Nephron (organoid): ENCODE measurements around the gene KRT85.

Experiments
- H3K27ac Mint-ChIP-seq, 3 experiments: 2 replicates each; pipeline ENCODE4 v1.8.0; 2020; ENCODE audit warnings: mixed read lengths in 3 of 3, mild to moderate bottlenecking in 2 of 3, moderate library complexity in 1 of 3
- H3K27me3 Mint-ChIP-seq: 2 replicates; pipeline ENCODE4 v1.8.0; 2021; ENCODE audit warnings: low read depth, mild to moderate bottlenecking, moderate library complexity, mixed read lengths
- H3K36me3 Mint-ChIP-seq: 2 replicates; pipeline ENCODE4 v1.8.0; 2020; ENCODE audit warnings: low read depth, mixed read lengths
- H3K4me1 Mint-ChIP-seq: 2 replicates; pipeline ENCODE4 v1.8.0; 2020; ENCODE audit warnings: mixed read lengths
- H3K4me3 Mint-ChIP-seq, 3 experiments: 2 replicates each; pipeline ENCODE4 v1.8.0; 2020; ENCODE audit warnings: mild to moderate bottlenecking in 3 of 3, mixed read lengths in 3 of 3, moderate library complexity in 2 of 3
- H3K9me3 Mint-ChIP-seq: 2 replicates; pipeline ENCODE4 v1.8.0; 2020; ENCODE audit warnings: mixed read lengths
- TF ChIP-seq, protein P1 (sequence below), 3 experiments: fragments of 200-600 bp; sonication (generic); IDR thresholded peaks; one replicate each; pipeline ENCODE4 v1.5.0; 2021; ENCODE audit warnings: antibody characterized with exemption in 3 of 3; ENCODE audit not compliant: unreplicated experiment in 3 of 3

KRT85 gene

GRCh38 chr12:52344111-52344510 is 23.2 kb downstream of the KRT85 start:
- H3K27ac Mint-ChIP-seq: no peak overlapping the region
- peaks cover 22% of the 10 kb centered on the region for H3K27me3 Mint-ChIP-seq
- no peaks in the 10 kb centered on the region for H3K36me3 Mint-ChIP-seq
- TF ChIP-seq, protein P1, sequence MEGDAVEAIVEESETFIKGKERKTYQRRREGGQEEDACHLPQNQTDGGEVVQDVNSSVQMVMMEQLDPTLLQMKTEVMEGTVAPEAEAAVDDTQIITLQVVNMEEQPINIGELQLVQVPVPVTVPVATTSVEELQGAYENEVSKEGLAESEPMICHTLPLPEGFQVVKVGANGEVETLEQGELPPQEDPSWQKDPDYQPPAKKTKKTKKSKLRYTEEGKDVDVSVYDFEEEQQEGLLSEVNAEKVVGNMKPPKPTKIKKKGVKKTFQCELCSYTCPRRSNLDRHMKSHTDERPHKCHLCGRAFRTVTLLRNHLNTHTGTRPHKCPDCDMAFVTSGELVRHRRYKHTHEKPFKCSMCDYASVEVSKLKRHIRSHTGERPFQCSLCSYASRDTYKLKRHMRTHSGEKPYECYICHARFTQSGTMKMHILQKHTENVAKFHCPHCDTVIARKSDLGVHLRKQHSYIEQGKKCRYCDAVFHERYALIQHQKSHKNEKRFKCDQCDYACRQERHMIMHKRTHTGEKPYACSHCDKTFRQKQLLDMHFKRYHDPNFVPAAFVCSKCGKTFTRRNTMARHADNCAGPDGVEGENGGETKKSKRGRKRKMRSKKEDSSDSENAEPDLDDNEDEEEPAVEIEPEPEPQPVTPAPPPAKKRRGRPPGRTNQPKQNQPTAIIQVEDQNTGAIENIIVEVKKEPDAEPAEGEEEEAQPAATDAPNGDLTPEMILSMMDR (IDR thresholded peaks at IDR 0.05; ENCODE audit: unreplicated experiment in 3 of 3): no peak
- peaks cover 3% of the 10 kb centered on the region for H3K9me3 Mint-ChIP-seq
- H3K4me3 Mint-ChIP-seq: no peak overlapping the region
- peaks cover 28% of the 10 kb centered on the region for H3K4me1 Mint-ChIP-seq

GRCh38 chr12:52343550-52343949 is 23.7 kb downstream of the KRT85 start:
- no peak overlapping the region for H3K27ac Mint-ChIP-seq
- H3K4me3 Mint-ChIP-seq: no peak overlapping the region
- TF ChIP-seq, protein P1 (IDR thresholded peaks at IDR 0.05; ENCODE audit: unreplicated experiment in 3 of 3): no peak
- H3K36me3 Mint-ChIP-seq: no peaks in the 10 kb centered on the region
- H3K9me3 Mint-ChIP-seq: peaks cover 3% of the 10 kb centered on the region
- peaks cover 22% of the 10 kb centered on the region for H3K4me1 Mint-ChIP-seq
- H3K27me3 Mint-ChIP-seq: peaks cover 22% of the 10 kb centered on the region

DNA sequence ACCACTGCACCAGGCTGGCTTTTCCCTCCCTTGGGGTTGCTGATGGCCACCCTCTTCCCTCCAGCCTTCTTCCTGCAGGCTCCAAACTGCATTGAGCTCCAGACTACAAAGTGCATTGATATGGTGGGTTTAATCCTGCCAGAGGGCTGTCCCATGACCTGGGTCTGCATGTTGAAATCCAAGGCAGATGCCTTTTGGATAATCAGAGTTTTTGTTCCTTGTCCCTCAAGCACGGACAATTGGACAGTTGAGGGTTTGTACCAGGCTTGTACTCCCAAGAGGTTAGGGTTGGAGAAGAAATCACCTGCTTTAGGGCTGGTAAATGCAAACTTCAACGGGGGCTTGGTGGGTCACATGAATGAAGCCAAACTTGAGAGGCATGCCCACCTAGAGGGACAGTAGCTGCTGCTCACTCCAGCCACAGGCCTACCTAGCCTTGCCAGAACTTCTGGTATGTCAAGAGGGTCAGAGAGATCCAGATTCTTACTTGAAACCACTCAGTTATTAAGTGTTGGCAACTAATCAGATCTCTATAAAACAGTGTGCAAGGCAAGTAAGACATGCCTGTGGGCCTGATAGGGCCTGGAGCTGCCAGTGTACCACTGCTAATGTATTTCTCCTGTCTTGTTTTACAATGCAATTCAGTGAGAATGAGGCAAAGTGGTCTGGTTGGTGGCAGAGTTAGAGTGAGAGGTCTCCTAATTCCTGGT is 24.3 kb downstream of the KRT85 start:
- H3K4me3 Mint-ChIP-seq: no peak overlapping the region
- no peaks in the 10 kb centered on the region for H3K36me3 Mint-ChIP-seq
- H3K27ac Mint-ChIP-seq: no peak overlapping the region
- peaks cover 22% of the 10 kb centered on the region for H3K27me3 Mint-ChIP-seq
- TF ChIP-seq, protein P1 (IDR thresholded peaks at IDR 0.05; ENCODE audit: unreplicated experiment in 3 of 3): no peak
- H3K9me3 Mint-ChIP-seq: peaks cover 3% of the 10 kb centered on the region
- peaks cover 16% of the 10 kb centered on the region for H3K4me1 Mint-ChIP-seq

- peaks cover 8% of the 10 kb centered on the region for H3K9me3 Mint-ChIP-seq
- no peak overlapping the region for H3K4me3 Mint-ChIP-seq
- H3K27ac Mint-ChIP-seq: no peak overlapping the region
- H3K27me3 Mint-ChIP-seq: peaks cover 22% of the 10 kb centered on the region
- H3K4me1 Mint-ChIP-seq: no peaks in the 10 kb centered on the region
- TF ChIP-seq, protein P1 (IDR thresholded peaks at IDR 0.05; ENCODE audit: unreplicated experiment in 3 of 3): no peak
- no peaks in the 10 kb centered on the region for H3K36me3 Mint-ChIP-seq
Observed at GRCh38 chr12:52341066-52341580, 26.2 kb downstream of the KRT85 start.

DNA sequence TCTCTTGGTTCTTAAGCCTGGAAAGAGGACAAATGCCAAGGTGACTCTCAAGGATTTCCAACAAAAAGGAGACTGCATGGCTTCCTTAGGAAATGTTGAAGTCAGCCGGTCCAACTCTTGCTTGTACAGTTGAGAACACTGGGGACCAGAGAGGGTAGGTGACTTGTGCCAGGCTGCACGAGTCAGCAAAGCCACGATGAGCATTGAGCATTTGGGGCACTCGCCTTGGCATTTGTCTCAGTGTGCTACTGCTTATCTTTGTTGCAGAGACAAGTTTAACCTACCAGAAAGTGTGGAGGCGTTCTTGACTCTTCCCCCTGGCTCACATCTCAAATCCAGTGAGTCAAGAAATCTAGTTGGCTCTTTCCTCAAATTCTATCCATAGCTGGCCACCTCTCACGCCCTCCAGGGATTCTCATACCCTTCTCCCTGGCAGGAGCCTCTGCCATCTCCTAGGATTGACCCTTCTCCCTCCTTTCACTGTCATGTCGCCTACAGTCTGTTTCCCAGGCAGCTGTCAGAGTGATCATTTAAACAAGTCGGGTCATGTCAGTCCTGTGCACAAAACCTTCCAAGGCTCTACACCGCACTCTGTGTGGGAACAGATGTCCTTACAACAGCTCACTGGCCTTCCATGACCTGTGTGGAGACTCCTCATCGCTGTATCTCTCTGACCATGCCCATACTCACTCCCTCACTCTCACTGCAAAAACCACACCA is 28.9 kb downstream of the KRT85 start:
- TF ChIP-seq, protein P1 (IDR thresholded peaks at IDR 0.05; ENCODE audit: unreplicated experiment in 3 of 3): no peak
- Mint-ChIP-seq H3K4me3 (no peak overlapping the region), H3K4me1 (peaks cover 7% of the 10 kb centered on the region), H3K9me3 (peaks cover 8% of the 10 kb centered on the region), H3K27ac (no peak overlapping the region), H3K27me3 (peaks cover 18% of the 10 kb centered on the region), H3K36me3 (no peaks in the 10 kb centered on the region)
